ENCODE results near the gene TAT.

GRCh38 chr16:71569621-71570020 lies 7.3 kb downstream of the TAT start:
- no peak for TF ChIP-seq CTCF (IDR thresholded peaks at IDR 0.05)
- TF ChIP-seq POLR2A (IDR thresholded peaks at IDR 0.05) = no peak
